GM12872 (cell line): ENCODE measurements around the gene GPR25.

Experiments
- CTCF ChIP-seq: IDR thresholded peaks from 3 replicates; pipeline ENCODE4 v1.5.1; 2011; ENCODE audit warnings: low read depth, mild to moderate bottlenecking, low read length, moderate library complexity; ENCODE audit not compliant: insufficient read depth

The GPR25 gene

GRCh38 chr1:200886594-200886993, 13.8 kb downstream of the GPR25 start:
- TF ChIP-seq CTCF: no peak

GRCh38 chr1:200887036-200887435, 14.3 kb downstream of the GPR25 start:
- no peak for TF ChIP-seq CTCF

- no peak for TF ChIP-seq CTCF
These were observed 15.1 kb downstream of the GPR25 start for GRCh38 chr1:200887772-200888348.

GRCh38 chr1:200888349-200888838, 15.6 kb downstream of the GPR25 start:
- TF ChIP-seq CTCF: no peak

- no peak for TF ChIP-seq CTCF
These were observed 16.8 kb downstream of the GPR25 start for GRCh38 chr1:200889571-200889970.

- no peak for TF ChIP-seq CTCF
These were observed 17.2 kb downstream of the GPR25 start for GRCh38 chr1:200890027-200890426.

GRCh38 chr1:200890818-200891773, 18.3 kb downstream of the GPR25 start:
- peak; percentile 82 for TF ChIP-seq CTCF
